ENCODE measurements around the gene SHC1.

The SHC1 gene

GRCh38 chr1:154973344-154974101 lies 3.0 kb upstream of the SHC1 start:
- peak; percentile 97 for DNase-seq

GRCh38 chr1:154972517-154973343 lies 2.2 kb upstream of the SHC1 start:
- peak; percentile 56 for DNase-seq

DNA sequence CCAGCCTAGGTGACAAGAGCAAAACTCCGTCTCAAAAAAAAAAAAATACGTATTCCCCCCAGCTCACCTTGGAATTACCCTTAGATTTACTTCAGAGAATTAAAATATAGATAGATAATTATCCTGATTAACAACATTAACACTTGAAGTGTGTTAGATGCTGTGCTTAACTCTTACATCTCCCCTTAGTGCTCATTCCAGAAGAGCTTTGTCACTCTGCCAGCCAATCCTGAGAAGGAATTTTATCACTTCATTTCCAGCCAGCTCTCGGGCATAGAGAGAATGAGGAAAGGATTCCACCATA lies 1.6 kb upstream of the SHC1 start:
- DNase-seq = no peak

- no peak for DNase-seq
Observed at GRCh38 chr1:154971341-154971998, 923 bp upstream of the SHC1 start.

- DNase-seq = peak; percentile 53
Observed at GRCh38 chr1:154969860-154970452, 591 bp downstream of the SHC1 start.

DNA sequence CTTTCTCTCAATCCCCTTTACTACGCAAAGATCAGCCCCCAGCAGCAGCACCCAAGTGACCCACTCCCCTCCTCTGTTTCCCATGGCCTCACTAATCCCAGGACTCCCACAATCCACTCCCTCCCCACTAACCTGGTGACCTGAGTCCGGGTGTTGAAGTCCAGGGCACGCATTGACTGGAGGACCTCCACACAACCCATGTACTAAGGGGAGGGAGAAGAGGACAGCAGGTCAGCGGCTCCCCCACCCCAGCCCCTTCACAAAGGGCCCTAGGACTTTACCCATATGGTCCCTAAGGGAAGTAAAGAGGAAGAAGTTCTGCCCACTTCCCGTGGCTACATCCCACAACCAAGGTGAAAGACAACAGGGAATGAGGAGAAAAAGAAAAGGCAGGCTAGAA lies 1.3 kb downstream of the SHC1 start:
- DNase-seq = no peak

GRCh38 chr1:154968731-154969130 lies 1.8 kb downstream of the SHC1 start:
- peak; percentile 76 for DNase-seq

DNA sequence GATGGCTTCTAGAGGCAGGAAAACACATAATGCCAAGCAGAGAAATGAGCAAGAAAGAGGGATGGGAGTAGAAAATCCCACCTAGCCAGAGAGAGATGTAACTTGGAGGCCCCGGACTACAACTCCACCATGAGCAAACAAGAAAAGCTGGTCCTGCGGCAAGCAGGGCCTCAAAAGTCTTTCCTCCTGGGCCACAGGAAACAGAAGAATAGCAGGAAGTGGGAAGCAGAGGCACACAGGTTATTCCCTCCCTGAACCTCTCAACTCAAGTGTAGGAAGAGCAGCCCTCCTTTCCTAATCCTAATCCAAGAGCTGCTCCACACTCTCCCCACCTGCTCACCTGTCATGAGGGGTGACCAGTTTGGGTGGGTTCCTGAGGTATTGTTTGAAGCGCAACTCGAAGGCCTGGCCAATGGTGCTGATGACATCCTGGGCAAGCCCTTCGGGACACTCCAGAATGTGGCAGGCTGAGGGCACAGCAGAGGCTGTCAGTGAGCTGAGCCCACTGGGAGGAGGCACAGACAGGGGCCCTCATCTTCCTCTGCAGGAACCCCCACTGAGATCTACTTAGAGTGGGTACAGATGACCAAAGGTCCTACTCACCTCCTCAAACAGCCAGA lies 3.1 kb downstream of the SHC1 start:
- DNase-seq = no peak

DNA sequence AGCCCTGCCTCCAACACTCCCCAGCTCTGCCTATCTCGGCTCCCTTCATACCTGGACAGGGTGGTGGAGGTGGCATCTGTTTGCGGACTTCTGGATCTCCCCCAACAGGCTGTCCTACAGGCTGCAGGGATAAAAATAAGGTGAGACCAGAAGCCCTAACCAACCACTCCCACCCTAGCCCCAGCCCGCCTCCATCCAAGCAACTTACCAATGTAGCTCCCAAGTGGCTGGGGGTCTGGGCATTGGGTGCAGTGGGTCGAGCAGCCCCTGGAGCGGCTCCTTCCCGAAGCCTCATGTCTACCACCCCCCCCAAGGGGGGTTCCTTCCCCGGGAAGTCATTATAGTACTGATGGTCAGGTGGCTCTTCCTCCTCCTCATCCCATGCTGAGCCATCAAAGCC lies 4.4 kb downstream of the SHC1 start:
- no peak for DNase-seq

GRCh38 chr1:154964359-154964758 lies 6.2 kb downstream of the SHC1 start:
- DNase-seq = no peak

DNA sequence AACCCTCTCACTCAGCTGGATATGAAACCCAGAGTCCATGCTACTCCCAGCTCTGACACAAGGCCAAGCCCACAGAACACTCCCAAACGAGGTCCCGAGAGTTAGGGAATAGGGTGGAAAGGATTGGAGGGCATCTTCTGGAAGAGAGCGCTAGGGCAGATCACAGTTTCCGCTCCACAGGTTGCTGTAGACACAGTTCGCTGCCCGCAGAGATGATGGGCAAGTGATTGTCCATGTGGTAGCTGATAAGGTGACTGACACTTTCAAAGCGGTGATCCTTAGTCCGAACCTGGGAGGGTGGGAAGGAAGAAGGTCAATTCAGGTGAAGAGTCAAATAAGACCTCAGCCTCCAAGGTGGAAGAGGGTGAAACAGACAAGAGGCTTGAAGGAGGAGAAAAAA lies 6.9 kb downstream of the SHC1 start:
- DNase-seq = no peak

- no peak for DNase-seq
Observed at GRCh38 chr1:154962795-154963330, 7.7 kb downstream of the SHC1 start.

GRCh38 chr1:154962156-154962749 lies 8.3 kb downstream of the SHC1 start:
- no peak for DNase-seq

GRCh38 chr1:154961207-154962155 lies 9.1 kb downstream of the SHC1 start, which contains the start of gene PYGO2:
Gene PYGO2 (minus strand): TSS chr1:154961782. CDS start chr1:154961576, 206 bp downstream.
- peak; percentile 94 for DNase-seq

- no peak for DNase-seq
Observed at GRCh38 chr1:154960446-154961136, 10.0 kb downstream of the SHC1 start.

- no peak for DNase-seq
Observed at GRCh38 chr1:154959426-154959780, 11.1 kb downstream of the SHC1 start.

GRCh38 chr1:154958681-154959425 lies 11.7 kb downstream of the SHC1 start:
- DNase-seq = no peak

GRCh38 chr1:154958036-154958435 lies 12.5 kb downstream of the SHC1 start:
- no peak for DNase-seq

- DNase-seq = no peak
Observed at GRCh38 chr1:154957091-154957657, 13.4 kb downstream of the SHC1 start.
